Measurements from ENCODE around the gene DMKN. TPM values are rescaled to one million over a fixed set of nuclear protein-coding genes. Genes with fewer than 3 reads are reported as not detected.
A peak's percentile ranks its signal among the peaks of the same experiment; 100 is the strongest.

DMKN gene
- total and polyA plus RNA-seq, 2 donors (not counting 1 experiment from before 2014, with no cell fraction given), result 2.8 to 14.2 TPM

DNA sequence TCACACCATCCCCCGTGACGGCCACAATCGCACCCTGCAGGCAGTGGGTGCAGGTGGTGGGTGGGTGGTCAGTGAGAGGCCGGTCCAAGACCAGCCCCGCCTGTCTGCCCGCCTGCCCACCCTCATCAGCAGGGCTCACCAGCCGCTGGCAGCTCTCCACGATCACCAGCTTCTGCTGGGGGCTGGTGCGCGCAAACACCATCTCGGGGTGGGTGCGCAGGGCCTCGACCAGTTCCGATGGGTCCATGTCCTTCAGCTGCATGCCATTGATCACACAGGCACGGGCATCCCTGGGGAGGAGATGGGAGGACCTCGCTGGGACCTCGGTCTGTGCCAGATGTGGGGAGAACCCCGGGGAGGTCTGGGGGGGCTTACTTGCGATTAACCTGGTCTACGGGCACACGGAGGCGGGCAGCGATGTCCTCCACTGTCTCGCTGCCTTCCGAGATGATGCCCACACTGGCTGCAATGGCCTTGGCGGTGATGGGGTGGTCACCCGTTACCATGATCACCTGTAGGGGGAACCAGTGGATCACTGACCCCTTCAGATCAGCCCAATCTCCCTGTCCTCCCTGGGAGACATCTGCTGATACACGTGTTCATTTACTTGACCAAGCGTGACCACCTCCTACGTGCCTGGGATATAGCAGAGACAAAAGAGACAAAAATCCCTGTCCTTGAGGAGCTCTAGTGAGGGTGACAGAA is 42.0 kb upstream of the DMKN start:
- DNase-seq (ENCODE audit: low read depth in 2 of 2), result peak; percentile 22 to 24
- Histone ChIP-seq H3K79me2 (ENCODE audit: control insufficient read depth, insufficient read depth, low read length) (no peaks in the 10 kb centered on the region), H3K9me3 (ENCODE audit: control insufficient read depth, insufficient read depth, low read depth, low read length) (no peaks in the 10 kb centered on the region), H2AFZ (ENCODE audit: low read length) (no peak overlapping the region), H3K4me3 (replicated peaks in 1 of 4; ENCODE audit: control extremely low read depth in 1 of 4, insufficient read depth in 1 of 4, low read depth in 3 of 4, low read length in 4 of 4) (no peak overlapping the region), H3K36me3 (ENCODE audit: control insufficient read depth, insufficient read depth, low read length) (no peaks in the 10 kb centered on the region), H4K20me1 (ENCODE audit: control insufficient read depth, extremely low read depth, insufficient read depth, low read length) (no peaks in the 10 kb centered on the region), H3K4me1 (ENCODE audit: control insufficient read depth, extremely low read depth, insufficient read depth, low read length) (peaks cover 5% of the 10 kb centered on the region), H3K9ac (ENCODE audit: insufficient read depth, low read length) (no peak overlapping the region), H3K27ac (ENCODE audit: insufficient read depth, low read length) (no peak overlapping the region), H3K27me3 (ENCODE audit: control insufficient read depth, insufficient read depth, low read length) (peaks cover 26% of the 10 kb centered on the region), H3K4me2 (ENCODE audit: extremely low read depth, insufficient read depth, low read length) (no peak overlapping the region)
- TF ChIP-seq EZH2 (IDR thresholded peaks at IDR 0.05; ENCODE audit: low read length, missing control alignments), result no peak
- TF ChIP-seq, protein P1, sequence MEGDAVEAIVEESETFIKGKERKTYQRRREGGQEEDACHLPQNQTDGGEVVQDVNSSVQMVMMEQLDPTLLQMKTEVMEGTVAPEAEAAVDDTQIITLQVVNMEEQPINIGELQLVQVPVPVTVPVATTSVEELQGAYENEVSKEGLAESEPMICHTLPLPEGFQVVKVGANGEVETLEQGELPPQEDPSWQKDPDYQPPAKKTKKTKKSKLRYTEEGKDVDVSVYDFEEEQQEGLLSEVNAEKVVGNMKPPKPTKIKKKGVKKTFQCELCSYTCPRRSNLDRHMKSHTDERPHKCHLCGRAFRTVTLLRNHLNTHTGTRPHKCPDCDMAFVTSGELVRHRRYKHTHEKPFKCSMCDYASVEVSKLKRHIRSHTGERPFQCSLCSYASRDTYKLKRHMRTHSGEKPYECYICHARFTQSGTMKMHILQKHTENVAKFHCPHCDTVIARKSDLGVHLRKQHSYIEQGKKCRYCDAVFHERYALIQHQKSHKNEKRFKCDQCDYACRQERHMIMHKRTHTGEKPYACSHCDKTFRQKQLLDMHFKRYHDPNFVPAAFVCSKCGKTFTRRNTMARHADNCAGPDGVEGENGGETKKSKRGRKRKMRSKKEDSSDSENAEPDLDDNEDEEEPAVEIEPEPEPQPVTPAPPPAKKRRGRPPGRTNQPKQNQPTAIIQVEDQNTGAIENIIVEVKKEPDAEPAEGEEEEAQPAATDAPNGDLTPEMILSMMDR (conservative IDR thresholded peaks at IDR 0.05 in 1 of 2, IDR thresholded peaks at IDR 0.05 in 1 of 2; ENCODE audit: low read depth in 1 of 2, low read length in 2 of 2), result peak in 1 of 2 donors; percentile 32

DNA sequence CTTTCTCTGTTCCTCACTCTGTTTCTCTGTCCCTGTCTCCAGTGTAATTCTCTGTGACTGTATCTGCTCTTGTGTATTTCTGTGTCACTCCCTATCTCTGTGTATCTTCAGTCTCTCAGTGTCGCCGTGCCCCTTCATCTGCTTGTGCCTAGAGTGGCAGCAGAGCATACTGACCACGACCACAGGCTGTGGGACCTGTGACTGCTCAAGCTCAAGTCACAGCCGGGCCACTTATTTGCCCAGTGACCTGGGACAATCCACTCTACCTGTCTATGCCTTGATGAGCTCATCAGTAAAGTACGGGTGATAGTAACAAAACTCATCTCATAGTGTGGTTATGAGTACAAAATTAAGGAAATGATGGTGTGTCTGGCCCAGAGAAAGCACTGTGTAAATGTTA is 40.6 kb upstream of the DMKN start:
- Histone ChIP-seq H2AFZ (ENCODE audit: low read length) (no peak overlapping the region), H3K9ac (ENCODE audit: insufficient read depth, low read length) (no peak overlapping the region), H4K20me1 (ENCODE audit: control insufficient read depth, extremely low read depth, insufficient read depth, low read length) (no peaks in the 10 kb centered on the region), H3K4me3 (replicated peaks in 1 of 4; ENCODE audit: control extremely low read depth in 1 of 4, insufficient read depth in 1 of 4, low read depth in 3 of 4, low read length in 4 of 4) (no peak overlapping the region), H3K4me2 (ENCODE audit: extremely low read depth, insufficient read depth, low read length) (no peak overlapping the region), H3K79me2 (ENCODE audit: control insufficient read depth, insufficient read depth, low read length) (no peaks in the 10 kb centered on the region), H3K27ac (ENCODE audit: insufficient read depth, low read length) (no peak overlapping the region), H3K36me3 (ENCODE audit: control insufficient read depth, insufficient read depth, low read length) (no peaks in the 10 kb centered on the region), H3K27me3 (ENCODE audit: control insufficient read depth, insufficient read depth, low read length) (peaks cover 13% of the 10 kb centered on the region), H3K9me3 (ENCODE audit: control insufficient read depth, insufficient read depth, low read depth, low read length) (no peaks in the 10 kb centered on the region), H3K4me1 (ENCODE audit: control insufficient read depth, extremely low read depth, insufficient read depth, low read length) (peaks cover 5% of the 10 kb centered on the region)
- TF ChIP-seq EZH2 (IDR thresholded peaks at IDR 0.05; ENCODE audit: low read length, missing control alignments), result no peak
- TF ChIP-seq, protein P1 (conservative IDR thresholded peaks at IDR 0.05 in 1 of 2, IDR thresholded peaks at IDR 0.05 in 1 of 2; ENCODE audit: low read depth in 1 of 2, low read length in 2 of 2), result no peak
- no peak for DNase-seq (ENCODE audit: low read depth in 2 of 2)

DNA sequence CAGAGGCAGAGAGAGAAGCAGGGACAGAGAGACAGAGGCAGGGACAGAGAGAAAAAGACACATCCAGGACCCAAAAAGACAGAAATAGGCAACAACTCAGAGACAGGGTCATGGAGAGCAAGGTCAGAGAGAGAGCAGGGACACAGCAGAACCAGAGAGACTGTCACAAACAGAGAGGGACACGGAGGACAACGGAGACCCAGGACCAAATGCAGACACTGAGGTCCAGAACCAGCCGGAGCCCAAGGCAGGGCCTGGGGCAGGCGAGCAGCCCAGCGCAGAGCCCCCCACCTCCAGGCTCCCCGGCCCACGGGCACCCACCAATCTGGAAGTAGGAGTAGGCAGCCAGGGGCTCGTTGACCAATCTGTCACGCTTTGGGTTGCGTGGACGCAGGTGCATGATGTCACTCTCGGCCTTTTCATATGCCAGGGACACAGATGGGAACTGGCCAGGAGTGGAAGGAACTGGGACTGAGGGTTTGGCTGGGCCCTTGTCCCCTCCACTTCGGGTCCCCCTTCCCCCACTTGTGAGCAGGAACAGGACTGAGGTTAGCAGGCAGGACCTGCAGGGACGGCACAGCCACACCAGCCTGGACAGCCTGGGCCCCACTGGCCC is 40.0 kb upstream of the DMKN start:
- Histone ChIP-seq H3K4me2 (ENCODE audit: extremely low read depth, insufficient read depth, low read length) (no peak overlapping the region), H3K36me3 (ENCODE audit: control insufficient read depth, insufficient read depth, low read length) (no peaks in the 10 kb centered on the region), H3K4me1 (ENCODE audit: control insufficient read depth, extremely low read depth, insufficient read depth, low read length) (peaks cover 5% of the 10 kb centered on the region), H3K9me3 (ENCODE audit: control insufficient read depth, insufficient read depth, low read depth, low read length) (no peaks in the 10 kb centered on the region), H3K27ac (ENCODE audit: insufficient read depth, low read length) (no peak overlapping the region), H2AFZ (ENCODE audit: low read length) (no peak overlapping the region), H4K20me1 (ENCODE audit: control insufficient read depth, extremely low read depth, insufficient read depth, low read length) (no peaks in the 10 kb centered on the region), H3K27me3 (ENCODE audit: control insufficient read depth, insufficient read depth, low read length) (peaks cover 7% of the 10 kb centered on the region), H3K79me2 (ENCODE audit: control insufficient read depth, insufficient read depth, low read length) (no peaks in the 10 kb centered on the region), H3K4me3 (replicated peaks in 1 of 4; ENCODE audit: control extremely low read depth in 1 of 4, insufficient read depth in 1 of 4, low read depth in 3 of 4, low read length in 4 of 4) (no peak overlapping the region), H3K9ac (ENCODE audit: insufficient read depth, low read length) (no peak overlapping the region)
- TF ChIP-seq, protein P1 (conservative IDR thresholded peaks at IDR 0.05 in 1 of 2, IDR thresholded peaks at IDR 0.05 in 1 of 2; ENCODE audit: low read depth in 1 of 2, low read length in 2 of 2), result no peak
- TF ChIP-seq EZH2 (IDR thresholded peaks at IDR 0.05; ENCODE audit: low read length, missing control alignments), result no peak
- DNase-seq (ENCODE audit: low read depth in 2 of 2), result no peak
